Trophoblast cell (in vitro differentiated cells and primary cell): ENCODE results near the gene NEB.

Experiments used
- DNase-seq, 2 donors: peaks; one replicate each; pipeline ENCODE4 v3.0.0-alpha.2; 2016
- H2AFZ ChIP-seq: 2 replicates; pipeline ENCODE4 v1.6.1; 2013; ENCODE audit warnings: low read length, moderate library complexity, mild to moderate bottlenecking; ENCODE audit not compliant: insufficient read depth, poor library complexity
- H2AK5ac ChIP-seq: 2 replicates; pipeline ENCODE4 v1.6.1; 2013; ENCODE audit warnings: mild to moderate bottlenecking, low read length
- H2BK120ac ChIP-seq: 2 replicates; pipeline ENCODE4 v1.6.1; 2013; ENCODE audit warnings: low read length, mild to moderate bottlenecking, moderate library complexity; ENCODE audit not compliant: insufficient read depth, poor library complexity
- H2BK12ac ChIP-seq: 2 replicates; pipeline ENCODE4 v1.6.1; 2013; ENCODE audit warnings: mild to moderate bottlenecking, low read length, moderate library complexity
- H2BK5ac ChIP-seq: 2 replicates; pipeline ENCODE4 v1.6.1; 2013; ENCODE audit warnings: low read length, low read depth, moderate library complexity, mild to moderate bottlenecking; ENCODE audit not compliant: poor library complexity
- H3K14ac ChIP-seq: 2 replicates; pipeline ENCODE4 v1.6.1; 2013; ENCODE audit warnings: mild to moderate bottlenecking, low read length
- H3K18ac ChIP-seq: 2 replicates; pipeline ENCODE4 v1.6.1; 2013; ENCODE audit warnings: mild to moderate bottlenecking, low read length
- H3K23ac ChIP-seq: 2 replicates; pipeline ENCODE4 v1.6.1; 2013; ENCODE audit warnings: low read length
- H3K27ac ChIP-seq: 2 replicates; pipeline ENCODE4 v1.5.1; 2013; ENCODE audit warnings: low read depth, mild to moderate bottlenecking, inconsistent platforms, low read length, moderate library complexity
- H3K27me3 ChIP-seq: 2 replicates; pipeline ENCODE4 v1.6.1; 2013; ENCODE audit warnings: inconsistent platforms, mild to moderate bottlenecking, low read length, moderate library complexity; ENCODE audit not compliant: insufficient read depth
- H3K36me3 ChIP-seq, 2 experiments: 1 replicate in 1 of 2; 2 replicates in 1 of 2; pipeline ENCODE4 v1.6.1; 2013; ENCODE audit warnings: low read length in 2 of 2, mild to moderate bottlenecking in 2 of 2, moderate library complexity in 1 of 2; ENCODE audit not compliant: insufficient read depth in 2 of 2, control insufficient read depth in 1 of 2
- H3K4ac ChIP-seq: 2 replicates; pipeline ENCODE4 v1.6.1; 2013; ENCODE audit warnings: low read depth, mild to moderate bottlenecking, low read length, moderate library complexity
- H3K4me1 ChIP-seq, 2 experiments: 1 replicate in 1 of 2; 2 replicates in 1 of 2; pipeline ENCODE4 v1.6.1; 2013; ENCODE audit warnings: low read length in 2 of 2, mild to moderate bottlenecking in 2 of 2, moderate library complexity in 1 of 2; ENCODE audit not compliant: insufficient read depth in 2 of 2, control insufficient read depth in 1 of 2
- H3K4me2 ChIP-seq: 2 replicates; pipeline ENCODE4 v1.6.1; 2013; ENCODE audit warnings: inconsistent platforms, mild to moderate bottlenecking, low read length, moderate library complexity
- H3K4me3 ChIP-seq: 2 replicates; pipeline ENCODE4 v1.5.1; 2013; ENCODE audit warnings: mild to moderate bottlenecking, low read depth, low read length, inconsistent platforms
- H3K79me1 ChIP-seq: one replicate; pipeline ENCODE4 v1.6.1; 2013; ENCODE audit warnings: low read length
- H3K79me2 ChIP-seq: 2 replicates; pipeline ENCODE4 v1.6.1; 2013; ENCODE audit warnings: low read length, mild to moderate bottlenecking; ENCODE audit not compliant: control insufficient read depth, insufficient read depth, poor library complexity
- H3K9ac ChIP-seq: 2 replicates; pipeline ENCODE4 v1.6.1; 2013; ENCODE audit warnings: mild to moderate bottlenecking, low read length
- H3K9me3 ChIP-seq: 2 replicates; pipeline ENCODE4 v1.6.1; 2013; ENCODE audit warnings: low read depth, mild to moderate bottlenecking, control low read depth, inconsistent platforms, low read length; ENCODE audit not compliant: insufficient read depth
- H4K12ac ChIP-seq: 2 replicates; pipeline ENCODE4 v1.6.1; 2013; ENCODE audit warnings: low read depth, mild to moderate bottlenecking, low read length, moderate library complexity
- H4K8ac ChIP-seq: 2 replicates; pipeline ENCODE4 v1.6.1; 2013; ENCODE audit warnings: low read depth, mild to moderate bottlenecking, low read length, moderate library complexity
- H4K91ac ChIP-seq: one replicate; pipeline ENCODE4 v1.6.1; 2013; ENCODE audit warnings: low read depth, mild to moderate bottlenecking, low read length, moderate library complexity
- WGBS: extraction: QIAGEN DNeasy Blood & Tissue Kit; methylation state at CpG from one replicate; pipeline ENCODE4 v1.1.7; 2013; ENCODE audit warnings: missing lambda C conversion rate; ENCODE audit not compliant: insufficient read length, insufficient coverage; ENCODE audit errors: extremely low coverage; 5-methylcytosine and 5-hydroxymethylcytosine counted together

Gene NEB

GRCh38 chr2:151769606-151770005 is 35.3 kb upstream of the NEB start:
- Histone ChIP-seq H3K14ac (no peak overlapping the region), H3K4ac (no peak overlapping the region), H4K91ac (no peak overlapping the region), H3K9me3 (no peaks in the 10 kb centered on the region), H4K12ac (no peak overlapping the region), H3K4me2 (no peak overlapping the region), H2AFZ (no peak overlapping the region), H3K23ac (no peak overlapping the region), H3K79me1 (no peaks in the 10 kb centered on the region), H4K8ac (no peak overlapping the region), H2AK5ac (no peak overlapping the region), H2BK12ac (no peak overlapping the region), H3K36me3 (peaks cover 2 to 8% of the 10 kb centered on the region in 2 experiments), H3K4me1 (peaks cover 0 to 2% of the 10 kb centered on the region in 2 experiments), H3K9ac (no peak overlapping the region), H3K4me3 (no peak overlapping the region), H3K18ac (no peak overlapping the region), H3K27ac (no peak overlapping the region), H3K79me2 (no peaks in the 10 kb centered on the region), H2BK120ac (no peak overlapping the region), H3K27me3 (no peaks in the 10 kb centered on the region), H2BK5ac (no peak overlapping the region)
- no peak for DNase-seq
- WGBS: no CpG with 5 or more reads among the region's 1 CpG

- Histone ChIP-seq H2AK5ac (no peak overlapping the region), H3K27ac (no peak overlapping the region), H3K4me1 (peaks cover 0 to 2% of the 10 kb centered on the region in 2 experiments), H4K12ac (no peak overlapping the region), H3K36me3 (peaks cover 2 to 11% of the 10 kb centered on the region in 2 experiments), H3K27me3 (no peaks in the 10 kb centered on the region), H2BK12ac (no peak overlapping the region), H3K79me1 (no peaks in the 10 kb centered on the region), H3K4me2 (no peak overlapping the region), H3K9ac (no peak overlapping the region), H3K4me3 (no peak overlapping the region), H3K14ac (no peak overlapping the region), H4K91ac (no peak overlapping the region), H2AFZ (no peak overlapping the region), H3K23ac (no peak overlapping the region), H3K9me3 (no peaks in the 10 kb centered on the region), H2BK5ac (no peak overlapping the region), H4K8ac (no peak overlapping the region), H3K18ac (no peak overlapping the region), H3K79me2 (no peaks in the 10 kb centered on the region), H2BK120ac (no peak overlapping the region), H3K4ac (no peak overlapping the region)
- WGBS: no CpG with 5 or more reads among the region's 2 CpGs
- DNase-seq: no peak
Measured at GRCh38 chr2:151767536-151767935, 33.3 kb upstream of the NEB start.

GRCh38 chr2:151766437-151767153 is 32.3 kb upstream of the NEB start:
- no CpG with 5 or more reads among the region's 4 CpGs for WGBS
- no peak overlapping the region for H2BK5ac ChIP-seq
- H3K4me3 ChIP-seq: no peak overlapping the region

DNA sequence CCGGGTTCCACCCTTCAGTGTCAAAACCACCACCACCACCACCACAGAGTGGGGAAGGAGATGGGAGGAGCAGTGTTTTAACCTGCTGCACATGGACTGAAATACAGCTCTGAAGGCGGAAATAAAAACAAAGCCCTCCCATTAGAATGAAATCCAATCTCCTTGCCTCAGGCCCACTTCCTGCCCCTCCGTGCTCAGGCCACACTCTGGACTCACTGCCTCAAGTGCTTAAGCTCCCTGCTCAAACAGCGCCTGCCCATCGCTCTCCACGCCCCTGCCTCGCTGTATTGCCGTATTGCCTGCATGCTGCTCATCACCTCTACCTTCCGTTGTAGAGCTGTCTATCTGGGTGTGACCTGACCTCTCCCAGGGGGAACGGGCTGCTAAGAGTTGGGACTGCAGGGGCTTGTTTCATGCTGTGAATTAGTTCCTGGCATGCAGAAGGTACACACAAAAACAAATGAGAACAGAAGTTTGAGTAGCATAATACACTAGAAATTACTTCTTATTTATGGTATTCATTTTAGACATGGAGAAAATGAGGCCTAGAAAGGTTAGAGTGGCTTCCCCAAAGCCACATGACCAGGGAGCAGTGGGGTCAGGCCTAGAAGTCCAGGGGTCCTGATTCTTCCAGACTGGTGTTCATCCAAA is 31.6 kb upstream of the NEB start:
- Histone ChIP-seq H3K9me3 (no peaks in the 10 kb centered on the region), H3K4me1 (peaks cover 0 to 2% of the 10 kb centered on the region in 2 experiments), H3K4me2 (no peak overlapping the region), H3K4ac (no peak overlapping the region), H2BK120ac (no peak overlapping the region), H4K8ac (no peak overlapping the region), H3K14ac (no peak overlapping the region), H3K27ac (no peak overlapping the region), H3K4me3 (no peak overlapping the region), H2AK5ac (no peak overlapping the region), H3K79me2 (no peaks in the 10 kb centered on the region), H3K18ac (no peak overlapping the region), H3K27me3 (no peaks in the 10 kb centered on the region), H3K23ac (no peak overlapping the region), H2BK5ac (no peak overlapping the region), H2BK12ac (no peak overlapping the region), H3K36me3 (peaks cover 4 to 13% of the 10 kb centered on the region in 2 experiments), H4K91ac (no peak overlapping the region), H2AFZ (no peak overlapping the region), H4K12ac (no peak overlapping the region), H3K9ac (no peak overlapping the region), H3K79me1 (no peaks in the 10 kb centered on the region)
- WGBS: no CpG with 5 or more reads among the region's 10 CpGs
- no peak for DNase-seq

More at GRCh38 chr2:151766437-151767153, 32.3 kb upstream of the NEB start:
- no peaks in the 10 kb centered on the region for H3K79me2 ChIP-seq
- H3K14ac ChIP-seq: no peak overlapping the region
- no peak overlapping the region for H3K23ac ChIP-seq
- DNase-seq: no peak
- H3K9ac ChIP-seq: no peak overlapping the region
- no peaks in the 10 kb centered on the region for H3K9me3 ChIP-seq
- no peak overlapping the region for H3K4ac ChIP-seq
- H3K79me1 ChIP-seq: no peaks in the 10 kb centered on the region
- no peak overlapping the region for H2BK12ac ChIP-seq
- H3K4me1 ChIP-seq: peaks cover 0 to 2% of the 10 kb centered on the region in 2 experiments
- no peak overlapping the region for H3K18ac ChIP-seq
- peaks cover 4 to 13% of the 10 kb centered on the region in 2 experiments for H3K36me3 ChIP-seq
- H2AFZ ChIP-seq: no peak overlapping the region
- H4K91ac ChIP-seq: no peak overlapping the region
- H3K4me2 ChIP-seq: no peak overlapping the region
- no peak overlapping the region for H3K27ac ChIP-seq
- no peak overlapping the region for H2AK5ac ChIP-seq
- H3K27me3 ChIP-seq: no peaks in the 10 kb centered on the region
- no peak overlapping the region for H4K12ac ChIP-seq
- no peak overlapping the region for H2BK120ac ChIP-seq
- no peak overlapping the region for H4K8ac ChIP-seq
